Lung (tissue), 12 donors: Measurements from ENCODE around the gene FRMPD4. TPM values are rescaled to one million over a fixed set of nuclear protein-coding genes. Genes with fewer than 3 reads are reported as not detected.

Source experiments
- ATAC-seq: fragments of 200-7000 bp; cut with Tn5 transposase; one replicate; pipeline ENCODE4 v1.9.1; 2020; ENCODE audit warnings: moderate number of reproducible peaks; ENCODE audit not compliant: insufficient read depth, low FRiP score
- DNase-seq, 3 donors: peaks; one replicate each; pipeline ENCODE4 v3.0.0-alpha.2; 2013 to 2017
- H3K27ac ChIP-seq, 2 donors: one replicate each; pipeline ENCODE4 v1.5.1; 2013; ENCODE audit warnings: mild to moderate bottlenecking in 2 of 2, moderate library complexity in 2 of 2, control low read depth in 1 of 2, inconsistent platforms in 1 of 2, low read depth in 1 of 2, low read length in 1 of 2
- H3K27me3 ChIP-seq, 3 donors: one replicate each; pipeline ENCODE4 v1.5.1; 2013; ENCODE audit warnings: low read length in 2 of 3; ENCODE audit not compliant: control insufficient read depth in 3 of 3, insufficient read depth in 3 of 3
- H3K36me3 ChIP-seq, 4 donors: one replicate each; pipeline ENCODE4 v1.5.1; 2013; ENCODE audit warnings: low read length in 4 of 4, mild to moderate bottlenecking in 1 of 4, moderate library complexity in 1 of 4; ENCODE audit not compliant: control insufficient read depth in 4 of 4, insufficient read depth in 4 of 4
- H3K4me1 ChIP-seq, 5 donors: one replicate each; pipeline ENCODE4 v1.5.1; 2013; ENCODE audit warnings: low read length in 5 of 5, mild to moderate bottlenecking in 2 of 5, moderate library complexity in 1 of 5; ENCODE audit not compliant: control insufficient read depth in 5 of 5, insufficient read depth in 5 of 5
- H3K4me3 ChIP-seq: one replicate; pipeline ENCODE4 v1.5.1; 2013; ENCODE audit warnings: mild to moderate bottlenecking, control low read depth, moderate library complexity
- H3K9ac ChIP-seq, 2 donors: one replicate each; pipeline ENCODE4 v1.5.1; 2013; ENCODE audit warnings: low read length in 2 of 2, control low read depth in 1 of 2; ENCODE audit not compliant: insufficient read depth in 1 of 2
- H3K9me3 ChIP-seq, 4 donors: one replicate each; pipeline ENCODE4 v1.5.1; 2013; ENCODE audit warnings: low read length in 3 of 4, mild to moderate bottlenecking in 1 of 4, moderate library complexity in 1 of 4; ENCODE audit not compliant: control insufficient read depth in 4 of 4, insufficient read depth in 3 of 4
- CTCF ChIP-seq: IDR thresholded peaks from 2 replicates; pipeline ENCODE4 v1.5.1; 2012; ENCODE audit warnings: mild to moderate bottlenecking; ENCODE audit errors: control extremely low read depth, extremely low read depth
- WGBS, 2 donors: extraction: QIAGEN DNeasy Blood & Tissue Kit; methylation state at CpG; one replicate each; pipeline ENCODE4 v1.1.7; 2013; 5-methylcytosine and 5-hydroxymethylcytosine counted together
- polyA plus RNA-seq, 2 donors: library from polyadenylated mRNA; stranded (reverse); fragments of 200-250 nt; gene quantifications; one replicate each; pipeline ENCODE4 v1.2.1, GENCODE V29; 2013
- total RNA-seq, 2 donors: library from RNA; depleted of rRNA in 1 of 2; stranded (reverse); fragments of >200 nt in 1 of 2; gene quantifications; one replicate each; pipeline ENCODE4 v1.2.1, GENCODE V29; 2014 to 2021
- donor health status: control.
- donor health status: control.
- donor health status: Bipolar disorder and iron deficiency.
- donor health status: healthy.
- donor health status: DM: yes; HTN: yes; CAD: no.

The FRMPD4 gene
- total and polyA plus RNA-seq, 4 donors = 0.01 to 0.43 (median 0.03) TPM

- Histone ChIP-seq H3K27ac (no peak overlapping the region), H3K4me3 (no peak overlapping the region), H3K36me3 (no peaks in the 10 kb centered on the region), H3K4me1 (no peaks in the 10 kb centered on the region), H3K9ac (no peak overlapping the region), H3K9me3 (no peaks in the 10 kb centered on the region), H3K27me3 (peaks cover 0 to 12% (median 9%) of the 10 kb centered on the region in 3 donors)
- ATAC-seq (no peak), DNase-seq (no peak)
- TF ChIP-seq CTCF = no peak
- 71 to 77% methylated on average over 4 of the region's 4 CpGs for WGBS, 2 donors
These were observed 287.2 kb downstream of the FRMPD4 start for GRCh38 chrX:12425496-12425895.

- H3K36me3 ChIP-seq = no peaks in the 10 kb centered on the region
- no peaks in the 10 kb centered on the region for H3K4me1 ChIP-seq
- WGBS, 2 donors = 74 to 82% methylated on average over 2 of the region's 2 CpGs
- no peaks in the 10 kb centered on the region for H3K9me3 ChIP-seq
- no peak overlapping the region for H3K4me3 ChIP-seq
- no peak for DNase-seq
- no peak for ATAC-seq
- H3K27me3 ChIP-seq = peaks cover 0 to 13% (median 13%) of the 10 kb centered on the region in 3 donors
- no peak for TF ChIP-seq CTCF
- no peak overlapping the region for H3K27ac ChIP-seq
- no peak overlapping the region for H3K9ac ChIP-seq
These were observed 288.1 kb downstream of the FRMPD4 start for GRCh38 chrX:12426420-12426819.

- Histone ChIP-seq H3K9ac (no peak overlapping the region), H3K27ac (no peak overlapping the region), H3K4me1 (no peaks in the 10 kb centered on the region), H3K27me3 (peaks cover 0 to 32% (median 19%) of the 10 kb centered on the region in 3 donors), H3K9me3 (peaks cover 0 to 2% (median 0%) of the 10 kb centered on the region in 4 donors), H3K36me3 (no peaks in the 10 kb centered on the region), H3K4me3 (no peak overlapping the region)
- no peak for TF ChIP-seq CTCF
- 24 to 57% methylated on average over 1 of the region's 1 CpG for WGBS, 2 donors
- DNase-seq (no peak), ATAC-seq (no peak)
These were observed 296.2 kb downstream of the FRMPD4 start for GRCh38 chrX:12434493-12434892.

- DNase-seq (no peak), ATAC-seq (no peak)
- Histone ChIP-seq H3K36me3 (no peaks in the 10 kb centered on the region), H3K9ac (no peak overlapping the region), H3K27me3 (peaks cover 0 to 29% (median 28%) of the 10 kb centered on the region in 3 donors), H3K9me3 (no peaks in the 10 kb centered on the region), H3K4me3 (no peak overlapping the region), H3K4me1 (no peaks in the 10 kb centered on the region), H3K27ac (no peak overlapping the region)
- WGBS, 2 donors = 73 to 81% methylated on average over 7 of the region's 7 CpGs
- TF ChIP-seq CTCF = no peak
These were observed 301.1 kb downstream of the FRMPD4 start for GRCh38 chrX:12439416-12439815.
